ENCODE measurements around the gene IMP3. TPM values are rescaled to one million over a fixed set of nuclear protein-coding genes. Genes with fewer than 3 reads are reported as not detected.

IMP3 gene
- total and polyA plus RNA-seq, 11 donors: 37.1 to 151 (median 44.5) TPM

DNA sequence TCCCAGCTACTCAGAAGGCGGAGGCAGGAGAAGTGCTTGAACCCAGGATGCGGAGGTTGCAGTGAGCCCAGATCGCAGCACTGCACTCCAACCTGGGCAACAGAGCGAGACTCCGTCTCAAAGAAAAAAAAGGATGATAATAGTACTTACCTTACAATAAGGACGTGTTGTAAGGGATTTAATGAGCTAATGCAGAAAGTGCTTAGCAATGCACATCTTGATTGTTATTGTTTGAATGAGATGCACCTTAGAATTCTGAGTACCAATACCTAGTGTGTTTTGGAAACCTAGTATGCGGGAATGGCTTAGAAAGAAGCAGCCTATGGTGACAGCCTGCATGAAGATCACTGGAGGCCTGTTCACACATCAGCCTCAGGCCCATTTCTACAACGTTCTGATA is 34.0 kb downstream of the IMP3 start:
- Histone ChIP-seq H3K36me3 (peaks cover 0 to 95% (median 90%) of the 10 kb centered on the region in 9 donors), H3K27me3 (no peaks in the 10 kb centered on the region), H3K27ac (peak overlapping the region in 1 of 12 donors; percentile 64), H3K4me1 (peaks cover 0 to 19% (median 0%) of the 10 kb centered on the region in 12 donors), H3K4me3 (no peak overlapping the region), H3K9me3 (no peaks in the 10 kb centered on the region)
- no peak for DNase-seq
- 92 to 94% (median 94%) methylated on average over 8 of the region's 8 CpGs for WGBS, 4 donors
- TF ChIP-seq POLR2A (IDR thresholded peaks at IDR 0.05): no peak
- TF ChIP-seq, protein P1, sequence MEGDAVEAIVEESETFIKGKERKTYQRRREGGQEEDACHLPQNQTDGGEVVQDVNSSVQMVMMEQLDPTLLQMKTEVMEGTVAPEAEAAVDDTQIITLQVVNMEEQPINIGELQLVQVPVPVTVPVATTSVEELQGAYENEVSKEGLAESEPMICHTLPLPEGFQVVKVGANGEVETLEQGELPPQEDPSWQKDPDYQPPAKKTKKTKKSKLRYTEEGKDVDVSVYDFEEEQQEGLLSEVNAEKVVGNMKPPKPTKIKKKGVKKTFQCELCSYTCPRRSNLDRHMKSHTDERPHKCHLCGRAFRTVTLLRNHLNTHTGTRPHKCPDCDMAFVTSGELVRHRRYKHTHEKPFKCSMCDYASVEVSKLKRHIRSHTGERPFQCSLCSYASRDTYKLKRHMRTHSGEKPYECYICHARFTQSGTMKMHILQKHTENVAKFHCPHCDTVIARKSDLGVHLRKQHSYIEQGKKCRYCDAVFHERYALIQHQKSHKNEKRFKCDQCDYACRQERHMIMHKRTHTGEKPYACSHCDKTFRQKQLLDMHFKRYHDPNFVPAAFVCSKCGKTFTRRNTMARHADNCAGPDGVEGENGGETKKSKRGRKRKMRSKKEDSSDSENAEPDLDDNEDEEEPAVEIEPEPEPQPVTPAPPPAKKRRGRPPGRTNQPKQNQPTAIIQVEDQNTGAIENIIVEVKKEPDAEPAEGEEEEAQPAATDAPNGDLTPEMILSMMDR (IDR thresholded peaks at IDR 0.05): no peak
- intact Hi-C loops (cut with DNase I): no loop called here
- no peak for ATAC-seq

DNA sequence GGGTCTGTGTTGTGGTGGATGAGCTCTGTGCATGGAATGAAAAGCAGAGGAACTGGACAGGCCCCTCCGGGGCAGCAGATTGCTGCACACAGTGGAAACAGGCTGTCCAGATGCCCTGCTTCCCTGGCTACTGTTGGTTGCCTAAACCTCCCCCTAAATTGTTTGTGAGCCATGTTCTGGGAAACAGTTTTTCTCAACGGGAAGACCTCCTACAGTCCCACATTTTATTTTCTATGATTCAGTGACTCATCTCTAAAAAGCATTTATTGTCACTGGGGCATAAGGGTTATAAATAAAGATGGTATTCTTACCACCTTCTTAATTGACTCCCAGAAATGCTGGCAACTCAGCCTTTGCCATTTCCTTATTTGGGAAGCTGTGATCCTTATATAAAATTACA is 40.6 kb downstream of the IMP3 start:
- peaks cover 0 to 96% (median 85%) of the 10 kb centered on the region in 9 donors for H3K36me3 ChIP-seq
- 32 to 73% (median 68%) methylated on average over 2 of the region's 2 CpGs for WGBS, 4 donors
- H3K27me3 ChIP-seq: no peaks in the 10 kb centered on the region
- no peak overlapping the region for H3K4me3 ChIP-seq
- H3K9me3 ChIP-seq: no peaks in the 10 kb centered on the region
- H3K27ac ChIP-seq: no peak overlapping the region
- TF ChIP-seq, protein P1 (IDR thresholded peaks at IDR 0.05): no peak
- TF ChIP-seq POLR2A (IDR thresholded peaks at IDR 0.05): no peak
- peaks cover 0 to 19% (median 10%) of the 10 kb centered on the region in 12 donors for H3K4me1 ChIP-seq
- DNase-seq (no peak), ATAC-seq (no peak)
- intact Hi-C loops (cut with DNase I): loop anchor here in 1 of 10 donors (10.0 kb wide), 1 partner anchor 205 kb away; no protein-coding TSS in a partner anchor

DNA sequence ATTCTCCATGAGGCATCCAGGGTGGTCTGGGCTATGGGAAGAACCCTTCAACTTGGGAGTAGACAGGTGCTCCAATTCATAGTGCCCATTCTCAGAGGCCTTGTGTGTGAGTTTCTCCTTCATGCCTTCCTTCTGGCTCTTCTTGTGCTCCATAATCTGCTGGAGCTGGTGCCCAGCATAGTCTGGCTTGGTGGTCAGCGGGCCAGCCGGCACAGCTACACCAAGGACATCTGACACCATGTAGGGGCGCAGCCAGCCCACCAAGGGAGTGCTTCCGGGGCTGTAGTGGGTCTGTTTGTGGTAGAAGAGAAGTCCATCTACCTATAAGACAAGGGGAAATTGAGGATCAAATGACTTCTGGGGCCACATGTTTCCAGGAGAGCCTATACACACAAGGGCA is 41.7 kb downstream of the IMP3 start:
- H3K4me1 ChIP-seq: peaks cover 0 to 19% (median 10%) of the 10 kb centered on the region in 12 donors
- H3K9me3 ChIP-seq: no peaks in the 10 kb centered on the region
- 94 to 100% (median 96%) methylated on average over 4 of the region's 4 CpGs for WGBS, 4 donors
- ATAC-seq: no peak
- no peak for DNase-seq
- intact Hi-C loops (cut with DNase I): loop anchor here in 1 of 10 donors (10.0 kb wide), 1 partner anchor 204 kb away; no protein-coding TSS in a partner anchor
- peaks cover 0 to 89% (median 78%) of the 10 kb centered on the region in 9 donors for H3K36me3 ChIP-seq
- H3K27me3 ChIP-seq: no peaks in the 10 kb centered on the region
- peak overlapping the region in 1 of 12 donors; percentile 5 for H3K27ac ChIP-seq
- TF ChIP-seq, protein P1 (IDR thresholded peaks at IDR 0.05): no peak
- TF ChIP-seq POLR2A (IDR thresholded peaks at IDR 0.05): no peak
- no peak overlapping the region for H3K4me3 ChIP-seq

DNA sequence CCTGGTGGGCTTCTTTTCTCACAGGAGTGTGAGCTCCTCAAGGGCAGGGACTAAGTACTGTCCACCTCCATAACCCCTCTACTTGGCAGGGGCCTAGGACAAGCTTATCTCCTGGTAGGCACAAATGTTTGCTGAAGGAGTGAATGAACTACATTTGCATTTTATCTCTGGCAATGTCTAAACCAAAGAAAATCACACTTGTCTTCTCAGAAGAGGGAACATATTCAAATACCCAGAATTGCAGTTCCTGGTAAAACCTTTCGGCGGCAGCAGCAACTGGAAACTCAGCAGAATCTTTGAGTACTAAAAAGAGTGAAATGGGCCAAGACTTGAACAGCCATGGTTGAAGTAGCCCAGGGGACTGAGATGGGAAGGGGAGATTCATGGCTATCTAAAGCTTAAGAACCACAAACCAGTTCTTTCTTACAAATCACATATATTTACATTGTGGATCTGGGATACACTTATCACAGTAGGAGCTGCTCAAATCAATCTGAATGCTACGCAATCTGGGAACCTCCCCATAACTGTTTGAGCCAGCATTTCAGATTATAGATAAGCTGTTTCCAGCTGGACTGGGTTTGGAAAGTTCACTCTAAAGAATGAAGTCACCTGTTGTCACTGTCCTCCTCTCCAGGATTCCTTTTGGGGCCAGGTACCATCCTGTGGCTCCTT is 42.2 kb downstream of the IMP3 start:
- DNase-seq (no peak), ATAC-seq (peak in 1 of 4 donors; percentile 19)
- Histone ChIP-seq H3K9me3 (no peaks in the 10 kb centered on the region), H3K4me1 (peaks cover 0 to 19% (median 10%) of the 10 kb centered on the region in 12 donors), H3K27ac (peak overlapping the region in 2 of 12 donors; percentile 5 to 18), H3K27me3 (no peaks in the 10 kb centered on the region), H3K4me3 (no peak overlapping the region), H3K36me3 (peaks cover 0 to 90% (median 75%) of the 10 kb centered on the region in 9 donors)
- no peak for TF ChIP-seq POLR2A (IDR thresholded peaks at IDR 0.05)
- TF ChIP-seq, protein P1 (IDR thresholded peaks at IDR 0.05): peak in 10 of 12 donors; percentile 13 to 47 (median 26)
- intact Hi-C loops (cut with DNase I): loop anchor here in 1 of 10 donors (10.0 kb wide), 1 partner anchor 203 kb away; no protein-coding TSS in a partner anchor
- whole genome bisulfite sequencing, 4 donors: 64 to 85% (median 74%) methylated on average over 3 of the region's 3 CpGs
